C4-2B (cell line): ENCODE data around the gene CDV3.
"Not testable (repeated sequence)": the region's sequence is repeated elsewhere in the genome, so short reads cannot be mapped to it uniquely, and the experiment has no call there.

ENCODE experiments used
- H3K27ac ChIP-seq: fragments of 450-650 bp; 2 replicates; pipeline ENCODE4 v1.5.1; 2017
- ZFX ChIP-seq: fragments of 450-650 bp; IDR thresholded peaks from 2 replicates; pipeline ENCODE4 v1.6.1; 2017
- TF ChIP-seq, protein P1 (sequence below): fragments of 450-650 bp; conservative IDR thresholded peaks from 2 replicates; pipeline ENCODE4 v1.5.1; 2017; ENCODE audit warnings: mild to moderate bottlenecking

CDV3 gene

DNA sequence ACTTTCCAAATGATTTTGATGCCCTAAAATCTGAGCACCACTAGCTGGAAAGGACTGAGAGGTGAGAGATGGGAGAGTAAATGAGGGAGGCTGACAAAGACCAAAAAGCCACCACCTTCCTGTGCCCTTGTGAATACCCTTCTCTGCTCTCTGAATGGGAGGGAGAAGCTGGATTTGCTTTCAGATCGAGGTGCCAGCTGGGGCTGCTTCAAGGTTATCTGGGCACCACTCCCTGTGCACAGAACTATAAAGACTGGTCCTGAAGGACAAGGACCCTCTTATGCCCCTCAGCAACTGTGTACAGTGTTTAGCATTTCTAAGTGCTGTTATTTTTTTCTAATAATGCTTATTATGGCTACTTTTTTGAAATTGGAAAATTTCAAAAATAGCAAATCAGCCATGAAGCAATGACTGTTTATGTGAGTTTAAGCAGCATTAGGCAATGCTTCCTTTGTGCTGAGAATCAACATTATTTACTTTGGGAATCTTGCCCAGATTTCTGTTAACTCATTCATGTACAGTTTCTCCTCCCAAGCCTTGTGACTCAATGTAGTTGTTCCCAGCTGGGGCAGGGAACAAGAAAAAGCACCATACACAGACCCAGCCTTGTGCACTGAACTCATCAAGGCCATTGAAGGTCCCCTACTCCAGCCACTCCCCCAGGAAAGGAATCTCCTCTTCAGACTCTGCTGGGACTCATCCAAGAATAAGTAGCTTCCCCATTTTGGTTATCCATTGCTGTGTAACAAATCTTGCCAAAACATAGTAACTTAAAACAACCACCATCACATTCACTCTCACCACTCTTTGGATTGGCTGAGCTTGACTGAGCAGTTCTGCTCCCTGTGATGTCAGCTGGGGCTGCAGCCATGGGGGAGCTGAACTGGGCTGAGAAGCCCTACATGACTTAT, 37.3 kb upstream of the CDV3 start:
- peak overlapping the region; percentile 41; the same call in 1 of the 2 replicates for H3K27ac ChIP-seq
- TF ChIP-seq, protein P1, sequence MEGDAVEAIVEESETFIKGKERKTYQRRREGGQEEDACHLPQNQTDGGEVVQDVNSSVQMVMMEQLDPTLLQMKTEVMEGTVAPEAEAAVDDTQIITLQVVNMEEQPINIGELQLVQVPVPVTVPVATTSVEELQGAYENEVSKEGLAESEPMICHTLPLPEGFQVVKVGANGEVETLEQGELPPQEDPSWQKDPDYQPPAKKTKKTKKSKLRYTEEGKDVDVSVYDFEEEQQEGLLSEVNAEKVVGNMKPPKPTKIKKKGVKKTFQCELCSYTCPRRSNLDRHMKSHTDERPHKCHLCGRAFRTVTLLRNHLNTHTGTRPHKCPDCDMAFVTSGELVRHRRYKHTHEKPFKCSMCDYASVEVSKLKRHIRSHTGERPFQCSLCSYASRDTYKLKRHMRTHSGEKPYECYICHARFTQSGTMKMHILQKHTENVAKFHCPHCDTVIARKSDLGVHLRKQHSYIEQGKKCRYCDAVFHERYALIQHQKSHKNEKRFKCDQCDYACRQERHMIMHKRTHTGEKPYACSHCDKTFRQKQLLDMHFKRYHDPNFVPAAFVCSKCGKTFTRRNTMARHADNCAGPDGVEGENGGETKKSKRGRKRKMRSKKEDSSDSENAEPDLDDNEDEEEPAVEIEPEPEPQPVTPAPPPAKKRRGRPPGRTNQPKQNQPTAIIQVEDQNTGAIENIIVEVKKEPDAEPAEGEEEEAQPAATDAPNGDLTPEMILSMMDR, result no peak
- TF ChIP-seq ZFX, result no peak

DNA sequence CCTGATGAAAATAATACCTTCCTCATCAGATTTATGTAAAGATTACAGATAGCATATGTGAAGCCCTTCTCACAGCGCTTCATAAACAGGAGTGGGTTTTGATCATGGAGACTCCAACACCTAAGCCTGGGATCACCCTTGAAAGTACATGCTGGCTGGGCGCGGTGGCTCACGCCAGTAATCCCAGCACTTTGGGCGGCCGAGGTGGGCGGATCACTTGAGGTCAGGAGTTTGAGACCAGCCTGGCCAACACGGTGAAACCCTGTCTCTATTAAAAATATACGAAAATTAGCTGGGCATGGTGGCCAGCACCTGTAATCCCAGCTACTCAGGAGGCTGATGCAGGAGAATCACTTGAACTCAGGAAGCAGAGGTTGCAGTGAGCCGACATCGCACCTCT, 36.4 kb upstream of the CDV3 start:
- not testable (repeated sequence) for H3K27ac ChIP-seq

GRCh38 chr3:133538154-133538553, 35.3 kb upstream of the CDV3 start:
- no peak overlapping the region for H3K27ac ChIP-seq
- TF ChIP-seq ZFX, result no peak
- TF ChIP-seq, protein P1, result no peak

GRCh38 chr3:133540896-133541674, 32.4 kb upstream of the CDV3 start:
- TF ChIP-seq, protein P1, result no peak
- TF ChIP-seq ZFX, result no peak
- no peak overlapping the region for H3K27ac ChIP-seq

DNA sequence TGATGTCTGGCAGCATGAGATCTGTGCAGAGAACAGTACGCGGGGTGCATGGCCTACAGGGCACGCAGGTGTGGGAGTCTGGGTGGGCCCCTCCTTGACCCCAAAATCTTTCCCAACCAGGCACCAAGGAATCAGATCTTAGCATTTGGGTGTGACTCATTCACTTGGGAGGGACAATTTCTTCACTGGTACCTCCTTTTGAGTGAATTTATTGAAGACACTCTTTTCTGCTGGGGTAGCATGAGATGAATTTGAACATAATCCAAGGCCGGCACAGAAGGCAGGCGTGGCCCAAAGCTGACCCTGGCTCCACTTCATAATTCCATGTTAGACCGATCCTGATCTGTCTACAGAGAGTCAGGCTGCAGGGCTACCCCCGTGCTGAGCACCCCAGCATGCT, 30.6 kb upstream of the CDV3 start:
- TF ChIP-seq, protein P1, result no peak
- TF ChIP-seq ZFX, result no peak
- no peak overlapping the region for H3K27ac ChIP-seq

DNA sequence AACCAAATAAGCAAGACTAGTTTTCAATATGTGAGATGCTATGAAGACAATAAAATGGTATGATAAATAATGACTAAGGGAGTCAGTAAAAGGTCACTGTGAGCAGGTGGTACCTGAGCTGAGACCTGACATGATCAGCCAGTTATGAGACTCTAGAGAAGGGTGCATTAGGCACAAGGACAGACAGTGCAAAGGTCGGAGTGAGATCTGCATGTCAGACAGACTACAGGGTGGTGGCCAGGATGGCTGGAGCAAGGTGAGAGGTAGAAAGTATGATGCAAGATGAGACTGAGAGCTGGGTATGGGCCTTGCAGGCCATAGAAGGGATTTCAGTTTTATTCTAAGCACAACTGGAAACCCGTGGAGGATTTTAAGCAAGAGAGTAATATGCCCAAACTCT, 28.5 kb upstream of the CDV3 start:
- not testable (repeated sequence) for H3K27ac ChIP-seq

GRCh38 chr3:133547432-133548041, 25.9 kb upstream of the CDV3 start:
- no peak for TF ChIP-seq ZFX
- TF ChIP-seq, protein P1, result no peak
- H3K27ac ChIP-seq, result no peak overlapping the region

DNA sequence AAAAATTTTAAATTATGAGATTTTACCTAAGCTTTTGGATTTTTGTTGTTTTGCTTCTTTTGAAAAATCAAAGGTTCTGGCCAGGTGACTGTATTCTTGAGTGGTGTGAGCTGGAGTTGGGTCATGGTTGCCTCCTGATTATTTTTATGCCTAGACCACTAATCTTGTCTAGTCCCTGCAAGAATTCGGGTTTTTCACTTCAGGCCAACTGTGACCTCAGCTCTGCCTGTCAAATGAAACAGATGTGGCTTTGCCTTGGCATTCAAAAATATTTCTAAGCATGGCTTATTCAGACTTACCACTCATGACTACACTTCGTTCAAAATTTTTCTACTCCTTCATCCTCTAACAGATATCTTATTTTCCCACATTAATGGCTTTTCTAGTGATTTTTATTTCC, 25.4 kb upstream of the CDV3 start:
- H3K27ac ChIP-seq, result no peak overlapping the region
- TF ChIP-seq ZFX, result no peak
- TF ChIP-seq, protein P1, result no peak
